Fibroblast of lung (primary cell): ENCODE measurements around the gene SLC6A4. TPM values are rescaled to one million over a fixed set of nuclear protein-coding genes. Genes with fewer than 3 reads are reported as not detected.
"Not testable (repeated sequence)": the region's sequence is repeated elsewhere in the genome, so short reads cannot be mapped to it uniquely, and the experiment has no call there.

Experiments used
- DNase-seq, 2 donors: peaks; one replicate each; pipeline versions ENCODE4 v3.0.0 to v3.0.0-alpha.2; 2010; ENCODE audit warnings: low read depth in 2 of 2
- H2AFZ ChIP-seq: 2 replicates; pipeline ENCODE4 v1.5.1; 2012; ENCODE audit warnings: low read length, control low read depth, inconsistent platforms
- H3K27ac ChIP-seq: 2 replicates; pipeline ENCODE4 v1.5.1; 2011; ENCODE audit warnings: low read length, control low read depth; ENCODE audit not compliant: insufficient read depth
- H3K27me3 ChIP-seq: 2 replicates; pipeline ENCODE4 v1.5.1; 2011; ENCODE audit warnings: mild to moderate bottlenecking, low read length; ENCODE audit not compliant: control insufficient read depth, insufficient read depth
- H3K36me3 ChIP-seq: 2 replicates; pipeline ENCODE4 v1.5.1; 2011; ENCODE audit warnings: low read length; ENCODE audit not compliant: control insufficient read depth, insufficient read depth
- H3K4me1 ChIP-seq: 2 replicates; pipeline ENCODE4 v1.5.1; 2011; ENCODE audit warnings: low read length; ENCODE audit not compliant: control insufficient read depth, insufficient read depth; ENCODE audit errors: extremely low read depth
- H3K4me2 ChIP-seq: 2 replicates; pipeline ENCODE4 v1.5.1; 2011; ENCODE audit warnings: low read length, control low read depth; ENCODE audit not compliant: insufficient read depth; ENCODE audit errors: extremely low read depth
- H3K4me3 ChIP-seq, 4 experiments: fragments of 200-600 bp in 1 of 4; sonication (generic) in 1 of 4; replicated peaks in 1 of 4; 2 replicates each; pipeline ENCODE4 v1.5.1; 2011 to 2016; ENCODE audit warnings: low read length in 4 of 4, low read depth in 3 of 4, mild to moderate bottlenecking in 3 of 4, control low read depth in 2 of 4, inconsistent platforms in 1 of 4, mixed read lengths in 1 of 4; ENCODE audit not compliant: insufficient read depth in 1 of 4; ENCODE audit errors: control extremely low read depth in 1 of 4
- H3K79me2 ChIP-seq: 2 replicates; pipeline ENCODE4 v1.5.1; 2012; ENCODE audit warnings: mild to moderate bottlenecking, low read length, inconsistent platforms; ENCODE audit not compliant: control insufficient read depth, insufficient read depth
- H3K9ac ChIP-seq: 2 replicates; pipeline ENCODE4 v1.5.1; 2011; ENCODE audit warnings: mild to moderate bottlenecking, low read length, control low read depth; ENCODE audit not compliant: insufficient read depth
- H3K9me3 ChIP-seq: 2 replicates; pipeline ENCODE4 v1.5.1; 2012; ENCODE audit warnings: low read depth, low read length; ENCODE audit not compliant: control insufficient read depth, insufficient read depth
- H4K20me1 ChIP-seq: 2 replicates; pipeline ENCODE4 v1.5.1; 2011; ENCODE audit warnings: low read length; ENCODE audit not compliant: control insufficient read depth, insufficient read depth; ENCODE audit errors: extremely low read depth
- EZH2 ChIP-seq: IDR thresholded peaks from 2 replicates; pipeline ENCODE4 v1.5.1; 2012; ENCODE audit warnings: low read length, control low read depth, mild to moderate bottlenecking; ENCODE audit errors: missing control alignments
- polyA plus RNA-seq, 2 donors: library from polyadenylated mRNA; depleted of rRNA in 1 of 2; stranded (reverse) in 1 of 2; unstranded in 1 of 2; fragments of >200 nt; gene quantifications; 2 replicates each; pipeline ENCODE4 v1.2.1, GENCODE V29; 2011 to 2012; ENCODE audit warnings: missing spikeins in 1 of 2
- total RNA-seq: library from RNA; depleted of rRNA; stranded (reverse); fragments of >200 nt; gene quantifications from 2 replicates; pipeline ENCODE4 v1.2.1, GENCODE V29; 2014
- TF ChIP-seq, protein P1 (sequence below), 2 donors: IDR thresholded peaks in 1 of 2; conservative IDR thresholded peaks in 1 of 2; 1 replicate in 1 of 2; 2 replicates in 1 of 2; pipeline ENCODE4 v1.5.1; 2011 to 2012; ENCODE audit warnings: low read length in 2 of 2, control low read depth in 1 of 2, inconsistent platforms in 1 of 2, low read depth in 1 of 2, mild to moderate bottlenecking in 1 of 2

Gene SLC6A4
- total and polyA plus RNA-seq, 2 donors (not counting 1 experiment from before 2014, with no cell fraction given) = not detected

DNA sequence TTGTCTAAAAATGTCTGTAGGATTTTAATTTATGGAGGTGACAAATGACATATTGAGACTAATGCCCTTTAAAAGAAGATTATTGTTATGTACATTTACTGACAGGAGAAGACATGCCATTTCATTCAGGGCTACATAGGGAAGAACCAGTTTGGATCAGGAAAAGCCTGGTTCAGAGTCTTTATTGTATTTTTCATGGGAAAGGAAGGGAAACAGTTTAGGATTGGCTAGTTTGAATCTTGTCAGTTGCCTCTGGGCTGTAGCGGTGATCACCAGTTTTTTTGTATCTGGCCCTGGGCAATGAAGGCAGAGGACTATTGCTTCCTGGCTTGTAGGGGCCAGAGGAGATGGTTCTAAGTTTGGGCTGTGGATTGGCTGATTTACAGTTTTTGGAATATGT is 87.1 kb downstream of the SLC6A4 start:
- DNase-seq = no peak
- TF ChIP-seq, protein P1, sequence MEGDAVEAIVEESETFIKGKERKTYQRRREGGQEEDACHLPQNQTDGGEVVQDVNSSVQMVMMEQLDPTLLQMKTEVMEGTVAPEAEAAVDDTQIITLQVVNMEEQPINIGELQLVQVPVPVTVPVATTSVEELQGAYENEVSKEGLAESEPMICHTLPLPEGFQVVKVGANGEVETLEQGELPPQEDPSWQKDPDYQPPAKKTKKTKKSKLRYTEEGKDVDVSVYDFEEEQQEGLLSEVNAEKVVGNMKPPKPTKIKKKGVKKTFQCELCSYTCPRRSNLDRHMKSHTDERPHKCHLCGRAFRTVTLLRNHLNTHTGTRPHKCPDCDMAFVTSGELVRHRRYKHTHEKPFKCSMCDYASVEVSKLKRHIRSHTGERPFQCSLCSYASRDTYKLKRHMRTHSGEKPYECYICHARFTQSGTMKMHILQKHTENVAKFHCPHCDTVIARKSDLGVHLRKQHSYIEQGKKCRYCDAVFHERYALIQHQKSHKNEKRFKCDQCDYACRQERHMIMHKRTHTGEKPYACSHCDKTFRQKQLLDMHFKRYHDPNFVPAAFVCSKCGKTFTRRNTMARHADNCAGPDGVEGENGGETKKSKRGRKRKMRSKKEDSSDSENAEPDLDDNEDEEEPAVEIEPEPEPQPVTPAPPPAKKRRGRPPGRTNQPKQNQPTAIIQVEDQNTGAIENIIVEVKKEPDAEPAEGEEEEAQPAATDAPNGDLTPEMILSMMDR (conservative IDR thresholded peaks at IDR 0.05 in 1 of 2, IDR thresholded peaks at IDR 0.05 in 1 of 2; ENCODE audit: low read depth in 1 of 2, low read length in 2 of 2) = no peak
- no peak for TF ChIP-seq EZH2
- Histone ChIP-seq H3K4me2 (no peak overlapping the region), H4K20me1 (no peaks in the 10 kb centered on the region), H3K27ac (no peak overlapping the region), H3K4me1 (no peaks in the 10 kb centered on the region), H3K9me3 (no peaks in the 10 kb centered on the region), H3K36me3 (no peaks in the 10 kb centered on the region), H2AFZ (no peak overlapping the region), H3K27me3 (no peaks in the 10 kb centered on the region), H3K4me3 (no peak overlapping the region), H3K9ac (no peak overlapping the region), H3K79me2 (peaks cover 31% of the 10 kb centered on the region)

DNA sequence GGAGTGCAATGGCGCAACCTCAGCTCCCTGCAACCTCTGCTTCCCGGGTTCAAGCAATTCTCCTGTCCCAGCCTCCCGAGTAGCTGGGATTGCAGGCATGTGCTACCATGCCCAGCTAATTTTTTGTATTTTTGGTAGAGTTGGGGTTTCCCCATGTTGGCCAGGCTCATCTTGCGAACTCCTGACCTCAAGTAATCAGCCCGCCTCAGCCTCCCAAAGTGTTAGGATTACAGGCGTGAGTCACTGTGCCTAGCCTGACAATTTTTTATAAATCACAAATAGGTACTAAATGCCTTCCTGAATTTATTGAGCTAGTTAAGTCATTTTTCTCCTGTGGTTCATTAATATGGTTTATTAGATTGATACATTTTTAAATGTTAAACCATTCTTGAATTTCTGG is 87.6 kb downstream of the SLC6A4 start:
- peak in 1 of 2 donors; percentile 12 for DNase-seq
- not testable (repeated sequence) for H3K4me2 ChIP-seq, H3K27me3 ChIP-seq, H3K4me3 ChIP-seq, H3K9ac ChIP-seq, H3K9me3 ChIP-seq, H3K27ac ChIP-seq, H2AFZ ChIP-seq, H3K36me3 ChIP-seq, H4K20me1 ChIP-seq, H3K4me1 ChIP-seq
- H3K79me2 ChIP-seq = peaks cover 32% of the 10 kb centered on the region

Other genes with a start within 250 kb of the SLC6A4 start
- gene NSRP1, start 118.9 kb downstream of the SLC6A4 start, total RNA-seq = 9.2 and 12.7 TPM in 2 replicates
- 19.5 and 19.8 TPM in 2 replicates for gene NSRP1, start 118.9 kb downstream of the SLC6A4 start, polyA plus RNA-seq
- 23.0 and 27.5 TPM in 2 replicates for gene BLMH, start 56.2 kb upstream of the SLC6A4 start, total RNA-seq
- gene BLMH, start 56.2 kb upstream of the SLC6A4 start, polyA plus RNA-seq = 25.7 and 26.1 TPM in 2 replicates
- gene TMIGD1, start 98.4 kb upstream of the SLC6A4 start, total RNA-seq = not detected in 2 replicates
- not detected in 2 replicates for gene TMIGD1, start 98.4 kb upstream of the SLC6A4 start, polyA plus RNA-seq
- gene CPD, start 143.2 kb upstream of the SLC6A4 start, total RNA-seq = 192 and 220 TPM in 2 replicates
- 63.8 and 88.8 TPM in 2 replicates for gene CPD, start 143.2 kb upstream of the SLC6A4 start, polyA plus RNA-seq
- 19.8 and 28.6 TPM in 2 replicates for gene GOSR1, start 241.7 kb upstream of the SLC6A4 start, total RNA-seq
- 44.5 and 44.7 TPM in 2 replicates for gene GOSR1, start 241.7 kb upstream of the SLC6A4 start, polyA plus RNA-seq